ENCODE results near the gene CUL7. TPM values are rescaled to one million over a fixed set of nuclear protein-coding genes. Genes with fewer than 3 reads are reported as not detected.
A peak's percentile ranks its signal among the peaks of the same experiment; 100 is the strongest.

CUL7 gene
- total RNA-seq, 1 experiment from 2014 or later, result 34.1 TPM

- TF ChIP-seq EGR1 (IDR thresholded peaks at IDR 0.05; ENCODE audit: low read depth) (no peak), SRF (IDR thresholded peaks at IDR 0.05; ENCODE audit: low read depth) (no peak), RAD21 (IDR thresholded peaks at IDR 0.05; ENCODE audit: low read depth) (no peak), CEBPB (IDR thresholded peaks at IDR 0.05; ENCODE audit: low read depth) (no peak), CTCF (IDR thresholded peaks at IDR 0.05 in 2 of 3, conservative IDR thresholded peaks at IDR 0.05 in 1 of 3; ENCODE audit: borderline replicate concordance in 1 of 3, insufficient read depth in 1 of 3, low read depth in 2 of 3, low read length in 2 of 3) (no peak), ELF1 (IDR thresholded peaks at IDR 0.05; ENCODE audit: borderline replicate concordance, low read depth) (no peak)
These were observed 35.8 kb upstream of the CUL7 start (continued) for GRCh38 chr6:43089467-43089866.

DNA sequence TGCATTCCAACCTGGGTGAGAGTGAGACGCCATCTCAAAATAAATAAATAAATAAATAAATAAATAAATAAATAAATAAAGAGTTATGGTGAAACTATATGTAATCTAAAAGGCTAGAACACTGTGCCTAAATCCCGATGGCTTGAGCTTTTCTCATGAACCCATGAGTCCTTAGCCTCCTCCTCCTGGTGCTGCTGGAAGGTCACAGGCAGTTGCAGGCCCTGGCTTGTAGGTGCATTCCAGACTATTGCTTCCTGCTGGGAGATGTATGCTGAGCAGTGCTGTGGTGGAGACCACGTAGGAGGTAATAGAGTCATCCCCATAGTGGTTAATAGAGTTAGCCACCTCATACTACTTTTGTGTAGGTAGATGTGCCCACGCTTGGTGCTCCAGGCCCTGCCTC is 35.0 kb upstream of the CUL7 start:
- peaks cover 24 to 66% of the 10 kb centered on the region in 2 experiments for H3K4me1 ChIP-seq (ENCODE audit: control insufficient read depth in 1 of 2, insufficient read depth in 2 of 2, low read length in 2 of 2)
- H4K20me1 ChIP-seq (ENCODE audit: insufficient read depth), result no peaks in the 10 kb centered on the region; the same call in 1 of the 2 replicates
- no TSS peak for BruUV-seq (replicated peaks)
- ATAC-seq (peak; percentile 59), DNase-seq (ENCODE audit: low read depth, low spot score) (no peak)
- TF ChIP-seq CTCF (IDR thresholded peaks at IDR 0.05 in 2 of 3, conservative IDR thresholded peaks at IDR 0.05 in 1 of 3; ENCODE audit: borderline replicate concordance in 1 of 3, insufficient read depth in 1 of 3, low read depth in 2 of 3, low read length in 2 of 3) (no peak), SRF (IDR thresholded peaks at IDR 0.05; ENCODE audit: low read depth) (no peak), EZH2phosphoT487 (IDR thresholded peaks at IDR 0.05; ENCODE audit: borderline replicate concordance) (no peak), SIN3A (IDR thresholded peaks at IDR 0.05; ENCODE audit: low read depth) (no peak), YY1 (IDR thresholded peaks at IDR 0.05; ENCODE audit: extremely low read depth, insufficient replicate concordance, low read depth, low read length) (no peak), ZFX (IDR thresholded peaks at IDR 0.05) (no peak), JUND (IDR thresholded peaks at IDR 0.05) (no peak), CBX3 (IDR thresholded peaks at IDR 0.05; ENCODE audit: low read depth) (no peak), ATF3 (IDR thresholded peaks at IDR 0.05) (no peak)
- TF ChIP-seq, protein P1, sequence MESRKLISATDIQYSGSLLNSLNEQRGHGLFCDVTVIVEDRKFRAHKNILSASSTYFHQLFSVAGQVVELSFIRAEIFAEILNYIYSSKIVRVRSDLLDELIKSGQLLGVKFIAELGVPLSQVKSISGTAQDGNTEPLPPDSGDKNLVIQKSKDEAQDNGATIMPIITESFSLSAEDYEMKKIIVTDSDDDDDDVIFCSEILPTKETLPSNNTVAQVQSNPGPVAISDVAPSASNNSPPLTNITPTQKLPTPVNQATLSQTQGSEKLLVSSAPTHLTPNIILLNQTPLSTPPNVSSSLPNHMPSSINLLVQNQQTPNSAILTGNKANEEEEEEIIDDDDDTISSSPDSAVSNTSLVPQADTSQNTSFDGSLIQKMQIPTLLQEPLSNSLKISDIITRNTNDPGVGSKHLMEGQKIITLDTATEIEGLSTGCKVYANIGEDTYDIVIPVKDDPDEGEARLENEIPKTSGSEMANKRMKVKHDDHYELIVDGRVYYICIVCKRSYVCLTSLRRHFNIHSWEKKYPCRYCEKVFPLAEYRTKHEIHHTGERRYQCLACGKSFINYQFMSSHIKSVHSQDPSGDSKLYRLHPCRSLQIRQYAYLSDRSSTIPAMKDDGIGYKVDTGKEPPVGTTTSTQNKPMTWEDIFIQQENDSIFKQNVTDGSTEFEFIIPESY (IDR thresholded peaks at IDR 0.05; ENCODE audit: extremely low read depth, insufficient replicate concordance, low read length), result no peak
- TF ChIP-seq, protein P2, sequence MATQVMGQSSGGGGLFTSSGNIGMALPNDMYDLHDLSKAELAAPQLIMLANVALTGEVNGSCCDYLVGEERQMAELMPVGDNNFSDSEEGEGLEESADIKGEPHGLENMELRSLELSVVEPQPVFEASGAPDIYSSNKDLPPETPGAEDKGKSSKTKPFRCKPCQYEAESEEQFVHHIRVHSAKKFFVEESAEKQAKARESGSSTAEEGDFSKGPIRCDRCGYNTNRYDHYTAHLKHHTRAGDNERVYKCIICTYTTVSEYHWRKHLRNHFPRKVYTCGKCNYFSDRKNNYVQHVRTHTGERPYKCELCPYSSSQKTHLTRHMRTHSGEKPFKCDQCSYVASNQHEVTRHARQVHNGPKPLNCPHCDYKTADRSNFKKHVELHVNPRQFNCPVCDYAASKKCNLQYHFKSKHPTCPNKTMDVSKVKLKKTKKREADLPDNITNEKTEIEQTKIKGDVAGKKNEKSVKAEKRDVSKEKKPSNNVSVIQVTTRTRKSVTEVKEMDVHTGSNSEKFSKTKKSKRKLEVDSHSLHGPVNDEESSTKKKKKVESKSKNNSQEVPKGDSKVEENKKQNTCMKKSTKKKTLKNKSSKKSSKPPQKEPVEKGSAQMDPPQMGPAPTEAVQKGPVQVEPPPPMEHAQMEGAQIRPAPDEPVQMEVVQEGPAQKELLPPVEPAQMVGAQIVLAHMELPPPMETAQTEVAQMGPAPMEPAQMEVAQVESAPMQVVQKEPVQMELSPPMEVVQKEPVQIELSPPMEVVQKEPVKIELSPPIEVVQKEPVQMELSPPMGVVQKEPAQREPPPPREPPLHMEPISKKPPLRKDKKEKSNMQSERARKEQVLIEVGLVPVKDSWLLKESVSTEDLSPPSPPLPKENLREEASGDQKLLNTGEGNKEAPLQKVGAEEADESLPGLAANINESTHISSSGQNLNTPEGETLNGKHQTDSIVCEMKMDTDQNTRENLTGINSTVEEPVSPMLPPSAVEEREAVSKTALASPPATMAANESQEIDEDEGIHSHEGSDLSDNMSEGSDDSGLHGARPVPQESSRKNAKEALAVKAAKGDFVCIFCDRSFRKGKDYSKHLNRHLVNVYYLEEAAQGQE (IDR thresholded peaks at IDR 0.05; ENCODE audit: low read depth), result no peak
- H3K9ac ChIP-seq (ENCODE audit: low read length), result no peak overlapping the region
- ChIA-PET RAD21 (ENCODE audit: low non-redundant PET in 1 of 2, low total read pairs in 2 of 2, uncharacterized antibody in 2 of 2, unreplicated experiment in 2 of 2) (no interaction called here), POLR2A (no interaction called here), CTCF (no interaction called here)
- H3K27me3 ChIP-seq (ENCODE audit: insufficient read depth, low read length), result no peaks in the 10 kb centered on the region
- peak overlapping the region; percentile 56 for H3K27ac ChIP-seq (ENCODE audit: low read depth, low read length)
- H3K9me2 ChIP-seq (ENCODE audit: insufficient read depth), result no peaks in the 10 kb centered on the region
- no peaks in the 10 kb centered on the region for H3K9me3 ChIP-seq (ENCODE audit: control insufficient read depth in 1 of 2, insufficient read depth in 1 of 2, low read depth in 1 of 2, low read length in 2 of 2)
- no peaks in the 10 kb centered on the region for H3K36me3 ChIP-seq (ENCODE audit: control insufficient read depth in 1 of 2, insufficient read depth in 2 of 2, low read length in 2 of 2)
- H3K4me2 ChIP-seq (ENCODE audit: low read length), result no peak overlapping the region
- H2AFZ ChIP-seq (ENCODE audit: low read depth, low read length, poor library complexity, severe bottlenecking), result no peak overlapping the region
- intact Hi-C loops (cut with micrococcal nuclease), result no loop called here
- H3K79me2 ChIP-seq (ENCODE audit: insufficient read depth, low read length), result peaks cover 95% of the 10 kb centered on the region
- no peak overlapping the region for H3K4me3 ChIP-seq (replicated peaks in 1 of 2; ENCODE audit: low read depth in 1 of 2, low read length in 2 of 2)

Data from HCT116 (cell line).